ENCODE results near the gene COPZ2. TPM values are rescaled to one million over a fixed set of nuclear protein-coding genes. Genes with fewer than 3 reads are reported as not detected.
"Not testable (repeated sequence)": the region's sequence is repeated elsewhere in the genome, so short reads cannot be mapped to it uniquely, and the experiment has no call there.

COPZ2 gene
- polyA plus RNA-seq, 3 donors, result 4.2 to 12.2 (median 6.9) TPM

DNA sequence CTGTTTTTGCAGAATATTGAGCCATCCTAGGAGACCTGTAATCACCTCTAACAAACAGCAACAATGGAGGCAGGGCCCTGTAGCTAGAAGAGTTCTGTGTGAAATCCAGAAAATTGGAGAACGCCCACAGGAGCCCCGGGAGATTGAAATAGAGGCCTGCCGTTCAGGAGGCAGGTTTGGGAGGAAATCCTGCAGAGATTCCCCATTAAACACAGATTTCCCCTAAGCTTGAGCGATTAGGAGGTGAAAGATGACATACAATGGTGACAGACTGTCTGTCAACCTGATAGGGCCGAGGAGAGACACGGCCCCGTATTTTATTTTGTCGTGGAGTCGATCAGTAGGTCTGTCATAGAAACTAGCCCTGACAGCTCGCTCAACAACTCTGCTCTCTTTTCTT is 48.4 kb downstream of the COPZ2 start:
- H3K9me3 ChIP-seq (replicated peaks in 1 of 2; ENCODE audit: control insufficient read depth in 1 of 2, insufficient read depth in 1 of 2, low read length in 2 of 2), result no peaks in the 10 kb centered on the region
- peaks cover 0 to 2% of the 10 kb centered on the region in 2 donors for H3K4me1 ChIP-seq (ENCODE audit: control insufficient read depth in 1 of 2, insufficient read depth in 2 of 2, low read length in 2 of 2)
- TF ChIP-seq, protein P1, sequence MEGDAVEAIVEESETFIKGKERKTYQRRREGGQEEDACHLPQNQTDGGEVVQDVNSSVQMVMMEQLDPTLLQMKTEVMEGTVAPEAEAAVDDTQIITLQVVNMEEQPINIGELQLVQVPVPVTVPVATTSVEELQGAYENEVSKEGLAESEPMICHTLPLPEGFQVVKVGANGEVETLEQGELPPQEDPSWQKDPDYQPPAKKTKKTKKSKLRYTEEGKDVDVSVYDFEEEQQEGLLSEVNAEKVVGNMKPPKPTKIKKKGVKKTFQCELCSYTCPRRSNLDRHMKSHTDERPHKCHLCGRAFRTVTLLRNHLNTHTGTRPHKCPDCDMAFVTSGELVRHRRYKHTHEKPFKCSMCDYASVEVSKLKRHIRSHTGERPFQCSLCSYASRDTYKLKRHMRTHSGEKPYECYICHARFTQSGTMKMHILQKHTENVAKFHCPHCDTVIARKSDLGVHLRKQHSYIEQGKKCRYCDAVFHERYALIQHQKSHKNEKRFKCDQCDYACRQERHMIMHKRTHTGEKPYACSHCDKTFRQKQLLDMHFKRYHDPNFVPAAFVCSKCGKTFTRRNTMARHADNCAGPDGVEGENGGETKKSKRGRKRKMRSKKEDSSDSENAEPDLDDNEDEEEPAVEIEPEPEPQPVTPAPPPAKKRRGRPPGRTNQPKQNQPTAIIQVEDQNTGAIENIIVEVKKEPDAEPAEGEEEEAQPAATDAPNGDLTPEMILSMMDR (IDR thresholded peaks at IDR 0.05), result no peak
- WGBS (ENCODE audit: insufficient coverage), result 94% methylated on average over 4 of the region's 10 CpGs
- H3K27me3 ChIP-seq (ENCODE audit: control insufficient read depth in 2 of 2, insufficient read depth in 2 of 2, low read length in 2 of 2), result peaks cover 0 to 5% of the 10 kb centered on the region in 2 donors
- H3K79me2 ChIP-seq (ENCODE audit: insufficient read depth, low read length), result no peaks in the 10 kb centered on the region
- H3K27ac ChIP-seq (ENCODE audit: low read depth in 1 of 2, low read length in 2 of 2), result no peak overlapping the region
- H3K4me2 ChIP-seq (replicated peaks; ENCODE audit: extremely low read depth, low read length, poor library complexity, severe bottlenecking), result no peak overlapping the region
- H3K9me3 Mint-ChIP-seq, result no peaks in the 10 kb centered on the region
- no peaks in the 10 kb centered on the region for H4K20me1 ChIP-seq (ENCODE audit: insufficient read depth, low read length)
- peaks cover 5 to 14% of the 10 kb centered on the region in 2 donors for H3K36me3 ChIP-seq (replicated peaks in 1 of 2; ENCODE audit: control insufficient read depth in 1 of 2, insufficient read depth in 2 of 2, low read length in 2 of 2)
- no peak for DNase-seq
- no peak overlapping the region for H2AFZ ChIP-seq (ENCODE audit: insufficient read depth, low read depth, low read length, poor library complexity, severe bottlenecking)
- no peak overlapping the region for H3K4me3 Mint-ChIP-seq
- H3K4me1 Mint-ChIP-seq, result peaks cover 9% of the 10 kb centered on the region
- peaks cover 19% of the 10 kb centered on the region in 2 donors for H3K36me3 Mint-ChIP-seq
- intact Hi-C loops (cut with micrococcal nuclease), result no loop called here
- H3K27me3 Mint-ChIP-seq (ENCODE audit: low read depth in 3 of 3), result peaks cover 2 to 13% (median 5%) of the 10 kb centered on the region in 3 donors
- H3K9ac ChIP-seq (ENCODE audit: insufficient read depth, low read length, poor library complexity, severe bottlenecking), result peak overlapping the region; percentile 12
- H3K27ac Mint-ChIP-seq, result no peak overlapping the region
- H3K4me3 ChIP-seq (replicated peaks in 1 of 3; ENCODE audit: low read depth in 2 of 3, low read length in 3 of 3), result no peak overlapping the region

DNA sequence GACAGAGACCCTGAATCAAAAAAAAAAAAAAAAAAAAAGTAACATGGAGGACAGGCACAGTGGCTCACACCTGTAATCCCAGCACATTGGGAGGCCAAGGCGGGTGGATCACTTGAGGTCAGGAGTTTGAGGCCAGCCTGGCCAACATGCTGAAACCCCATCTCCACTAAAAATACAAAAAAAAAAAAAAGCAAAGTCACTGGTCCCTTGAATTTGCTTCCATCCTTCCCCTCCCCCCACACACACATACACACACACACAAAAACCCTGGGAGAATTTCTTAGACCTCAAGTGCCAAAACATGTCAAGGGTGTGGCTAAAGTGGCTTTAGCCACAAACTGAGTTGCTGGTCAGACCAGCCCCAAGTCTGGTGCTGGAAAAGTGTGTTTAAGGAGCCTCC is 49.2 kb downstream of the COPZ2 start:
- H3K9me3 Mint-ChIP-seq; H3K27ac ChIP-seq (ENCODE audit: low read depth in 1 of 2, low read length in 2 of 2); H3K4me2 ChIP-seq (replicated peaks; ENCODE audit: extremely low read depth, low read length, poor library complexity, severe bottlenecking); H3K4me1 ChIP-seq (ENCODE audit: control insufficient read depth in 1 of 2, insufficient read depth in 2 of 2, low read length in 2 of 2); H3K4me3 ChIP-seq (replicated peaks in 1 of 3; ENCODE audit: low read depth in 2 of 3, low read length in 3 of 3); intact Hi-C loops (cut with micrococcal nuclease); H4K20me1 ChIP-seq (ENCODE audit: insufficient read depth, low read length); H3K79me2 ChIP-seq (ENCODE audit: insufficient read depth, low read length); H2AFZ ChIP-seq (ENCODE audit: insufficient read depth, low read depth, low read length, poor library complexity, severe bottlenecking); H3K9ac ChIP-seq (ENCODE audit: insufficient read depth, low read length, poor library complexity, severe bottlenecking); H3K27me3 ChIP-seq (ENCODE audit: control insufficient read depth in 2 of 2, insufficient read depth in 2 of 2, low read length in 2 of 2); H3K9me3 ChIP-seq (replicated peaks in 1 of 2; ENCODE audit: control insufficient read depth in 1 of 2, insufficient read depth in 1 of 2, low read length in 2 of 2); H3K4me3 Mint-ChIP-seq; H3K27ac Mint-ChIP-seq; DNase-seq: not testable (repeated sequence)
- Mint-ChIP-seq H3K36me3 (peaks cover 25 to 26% of the 10 kb centered on the region in 2 donors), H3K27me3 (ENCODE audit: low read depth in 3 of 3) (peaks cover 2 to 13% (median 3%) of the 10 kb centered on the region in 3 donors), H3K4me1 (peaks cover 16% of the 10 kb centered on the region)
- H3K36me3 ChIP-seq (replicated peaks in 1 of 2; ENCODE audit: control insufficient read depth in 1 of 2, insufficient read depth in 2 of 2, low read length in 2 of 2), result peaks cover 9 to 21% of the 10 kb centered on the region in 2 donors
- WGBS (ENCODE audit: insufficient coverage), result 100% methylated on average over 1 of the region's 1 CpG
